A549 treated with dexamethasone at 1 μM for 4 hours (cell line): ENCODE measurements around the gene MOSMO. TPM values are rescaled to one million over a fixed set of nuclear protein-coding genes. Genes with fewer than 3 reads are reported as not detected.

ENCODE experiments used
- total RNA-seq: library from RNA; stranded (reverse); fragments of 200-300 nt; extraction: Qiagen RNA extraction; gene quantifications from 5 replicates; pipeline ENCODE4 v1.2.3, GENCODE V29; 2022

Gene MOSMO
- 9.8 to 16.3 TPM (median 13.1 TPM) in 5 replicates for total RNA-seq

GRCh38 chr16:22007509-22008214 is at the start of gene MOSMO:
TSS of gene MOSMO (plus strand) at chr16:22008111. CDS start at chr16:22008302, 191 bp downstream.

GRCh38 chr16:22092143-22092933 is 84.4 kb downstream of the MOSMO start, which contains the start of gene VWA3A:
TSS of gene VWA3A (plus strand) at chr16:22092541. CDS start at chr16:22092638, 97 bp downstream.

Other genes with a start within 250 kb of the MOSMO start
- gene NPIPB4, start 150.4 kb upstream of the MOSMO start, total RNA-seq: 14.9 to 27.4 TPM (median 21.2 TPM) in 5 replicates
- gene UQCRC2, start 54.8 kb upstream of the MOSMO start, total RNA-seq: 165 to 238 TPM (median 173 TPM) in 5 replicates
- gene PDZD9, start 7.0 kb upstream of the MOSMO start, total RNA-seq: not detected in 5 replicates
- gene VWA3A, start 84.4 kb downstream of the MOSMO start, total RNA-seq: 0.04 TPM in 2 of 5 replicates, not detected in the others
- not detected in 5 replicates for gene SDR42E2, start 154.4 kb downstream of the MOSMO start, total RNA-seq
- gene EEF2K, start 198.2 kb downstream of the MOSMO start, total RNA-seq: 11.9 to 22.7 TPM (median 21.9 TPM) in 5 replicates